HCT116 (cell line): ENCODE measurements around the gene KNDC1. TPM values are rescaled to one million over a fixed set of nuclear protein-coding genes. Genes with fewer than 3 reads are reported as not detected.

Experiments
- ATAC-seq: fragments of 200-7000 bp; cut with Tn5 transposase; 2 replicates; pipeline ENCODE4 v1.9.1; 2020; ENCODE audit warnings: mild to moderate bottlenecking, moderate library complexity
- BruUV-seq: library from RNA; stranded (reverse); fragments of 400-500 nt; replicated peaks from 2 replicates; lab custom pipeline; 2021; lab: Mats Ljungman, UMichigan
- CTCF ChIA-PET: fragments of 300-600 bp; sonication (Branson Sonifier 250); formaldehyde crosslinking; loops from one replicate; lab custom pipeline; 2021; ENCODE audit warnings: antibody characterized with exemption; lab: Charles Lee
- POLR2A ChIA-PET: fragments of 300-600, 350-600 bp; sonication (Branson Sonifier 250); formaldehyde crosslinking; loops from one replicate; lab custom pipeline; 2021; ENCODE audit warnings: antibody characterized with exemption; lab: Charles Lee
- RAD21 ChIA-PET, 2 experiments: fragments of 300-600 bp; sonication (Branson Sonifier 250); formaldehyde crosslinking; loops; one replicate each; lab custom pipeline; 2023; ENCODE audit warnings: low total read pairs in 2 of 2; ENCODE audit not compliant: uncharacterized antibody in 2 of 2, unreplicated experiment in 2 of 2, low non-redundant PET in 1 of 2; lab: Charles Lee
- DNase-seq: peaks from one replicate; pipeline ENCODE4 v3.0.0-alpha.2; 2010; ENCODE audit warnings: low read depth, low spot score
- H2AFZ ChIP-seq: fragments of 200-600 bp; shearing (Covaris generic), sonication (generic); 2 replicates; pipeline ENCODE4 v1.6.1; 2017; ENCODE audit warnings: low read depth, mixed run types, mixed read lengths, antibody characterized with exemption, low read length; ENCODE audit not compliant: poor library complexity, severe bottlenecking
- H3K27ac ChIP-seq: 2 replicates; pipeline ENCODE4 v1.5.1; 2012; ENCODE audit warnings: low read depth, low read length
- H3K27me3 ChIP-seq: fragments of 200-600 bp; sonication (generic); 2 replicates; pipeline ENCODE4 v1.6.1; 2016; ENCODE audit warnings: mixed run types, low read length, mixed read lengths; ENCODE audit not compliant: insufficient read depth
- H3K36me3 ChIP-seq, 2 experiments: fragments of 200-500 bp in 1 of 2; fragments of 200-600 bp in 1 of 2; sonication (Bioruptor generic) in 1 of 2; sonication (generic) in 1 of 2; 2 replicates each; pipeline versions ENCODE4 v1.5.1 to v1.6.1; 2014 to 2016; ENCODE audit warnings: low read length in 2 of 2, inconsistent platforms in 1 of 2, mixed read lengths in 1 of 2, mixed run types in 1 of 2; ENCODE audit not compliant: insufficient read depth in 2 of 2, control insufficient read depth in 1 of 2
- H3K4me1 ChIP-seq, 2 experiments: fragments of 200-600 bp in 1 of 2; sonication (generic) in 1 of 2; 2 replicates each; pipeline versions ENCODE4 v1.5.1 to v1.6.1; 2012 to 2017; ENCODE audit warnings: low read length in 2 of 2, inconsistent platforms in 1 of 2, mild to moderate bottlenecking in 1 of 2, mixed read lengths in 1 of 2, mixed run types in 1 of 2, moderate library complexity in 1 of 2; ENCODE audit not compliant: insufficient read depth in 2 of 2, control insufficient read depth in 1 of 2
- H3K4me2 ChIP-seq: fragments of 200-600 bp; sonication (generic); 2 replicates; pipeline ENCODE4 v1.6.1; 2017; ENCODE audit warnings: mixed run types, low read length, mixed read lengths
- H3K4me3 ChIP-seq, 2 experiments: fragments of 200-600 bp in 1 of 2; sonication (generic) in 1 of 2; replicated peaks in 1 of 2; 2 replicates each; pipeline ENCODE4 v1.5.1; 2011 to 2016; ENCODE audit warnings: low read length in 2 of 2, control low read depth in 1 of 2, low read depth in 1 of 2, mild to moderate bottlenecking in 1 of 2, mixed read lengths in 1 of 2, mixed run types in 1 of 2
- H3K79me2 ChIP-seq: fragments of 200-600 bp; sonication (generic); 2 replicates; pipeline ENCODE4 v1.6.1; 2017; ENCODE audit warnings: mild to moderate bottlenecking, mixed run types, low read length, moderate library complexity, mixed read lengths; ENCODE audit not compliant: insufficient read depth
- H3K9ac ChIP-seq: fragments of 200-600 bp; sonication (generic); 2 replicates; pipeline ENCODE4 v1.6.1; 2016; ENCODE audit warnings: low read length, mixed read lengths
- H3K9me2 ChIP-seq: fragments of 200-600 bp; sonication (generic), shearing (Covaris generic); 2 replicates; pipeline ENCODE4 v1.6.1; 2017; ENCODE audit warnings: mixed run types, mild to moderate bottlenecking, moderate library complexity; ENCODE audit not compliant: insufficient read depth
- H3K9me3 ChIP-seq, 2 experiments: fragments of 200-500 bp in 1 of 2; fragments of 200-600 bp in 1 of 2; sonication (Bioruptor generic) in 1 of 2; sonication (generic) in 1 of 2; 2 replicates each; pipeline ENCODE4 v1.6.1; 2014 to 2017; ENCODE audit warnings: low read length in 2 of 2, mixed read lengths in 2 of 2, inconsistent platforms in 1 of 2, low read depth in 1 of 2, mild to moderate bottlenecking in 1 of 2, mixed run types in 1 of 2, moderate library complexity in 1 of 2; ENCODE audit not compliant: control insufficient read depth in 1 of 2, insufficient read depth in 1 of 2
- H4K20me1 ChIP-seq: fragments of 200-600 bp; sonication (generic), shearing (Covaris generic); 2 replicates; pipeline ENCODE4 v1.6.1; 2017; ENCODE audit warnings: mixed run types, mild to moderate bottlenecking, moderate library complexity; ENCODE audit not compliant: insufficient read depth
- CEBPB ChIP-seq: IDR thresholded peaks from 2 replicates; pipeline ENCODE4 v1.6.1; 2012; ENCODE audit warnings: low read depth
- MAX ChIP-seq: IDR thresholded peaks from 2 replicates; pipeline ENCODE4 v1.6.1; 2012
- SIN3A ChIP-seq: IDR thresholded peaks from 2 replicates; pipeline ENCODE4 v1.6.1; 2012; ENCODE audit warnings: low read depth
- SP1 ChIP-seq: IDR thresholded peaks from 2 replicates; pipeline ENCODE4 v1.6.1; 2012; ENCODE audit warnings: low read depth
- YY1 ChIP-seq: IDR thresholded peaks from 2 replicates; pipeline ENCODE4 v1.6.1; 2011; ENCODE audit warnings: low read length, low read depth, moderate library complexity, mild to moderate bottlenecking; ENCODE audit not compliant: insufficient replicate concordance; ENCODE audit errors: extremely low read depth
- ZBTB33 ChIP-seq: IDR thresholded peaks from 2 replicates; pipeline ENCODE4 v1.6.1; 2011; ENCODE audit warnings: mild to moderate bottlenecking, low read length, moderate library complexity; ENCODE audit not compliant: insufficient replicate concordance; ENCODE audit errors: extremely low read depth
- ZNF274 ChIP-seq: fragments of 200-500 bp; sonication (Bioruptor generic); IDR thresholded peaks from 2 replicates; pipeline ENCODE4 v1.6.1; 2014; ENCODE audit warnings: mild to moderate bottlenecking, low read depth, low read length, inconsistent platforms
- intact Hi-C: fragments of 100-400 bp; cut with micrococcal nuclease; formaldehyde crosslinking; loops from 2 replicates; pipeline ENCODE4 v1.10.0; 2022
- total RNA-seq: library from RNA; stranded (reverse); gene quantifications from one replicate; pipeline ENCODE4 v1.2.1, GENCODE V29; 2021; ENCODE audit not compliant: unreplicated experiment

Gene KNDC1
- total RNA-seq, 1 experiment from 2014 or later: 3.6 TPM

DNA sequence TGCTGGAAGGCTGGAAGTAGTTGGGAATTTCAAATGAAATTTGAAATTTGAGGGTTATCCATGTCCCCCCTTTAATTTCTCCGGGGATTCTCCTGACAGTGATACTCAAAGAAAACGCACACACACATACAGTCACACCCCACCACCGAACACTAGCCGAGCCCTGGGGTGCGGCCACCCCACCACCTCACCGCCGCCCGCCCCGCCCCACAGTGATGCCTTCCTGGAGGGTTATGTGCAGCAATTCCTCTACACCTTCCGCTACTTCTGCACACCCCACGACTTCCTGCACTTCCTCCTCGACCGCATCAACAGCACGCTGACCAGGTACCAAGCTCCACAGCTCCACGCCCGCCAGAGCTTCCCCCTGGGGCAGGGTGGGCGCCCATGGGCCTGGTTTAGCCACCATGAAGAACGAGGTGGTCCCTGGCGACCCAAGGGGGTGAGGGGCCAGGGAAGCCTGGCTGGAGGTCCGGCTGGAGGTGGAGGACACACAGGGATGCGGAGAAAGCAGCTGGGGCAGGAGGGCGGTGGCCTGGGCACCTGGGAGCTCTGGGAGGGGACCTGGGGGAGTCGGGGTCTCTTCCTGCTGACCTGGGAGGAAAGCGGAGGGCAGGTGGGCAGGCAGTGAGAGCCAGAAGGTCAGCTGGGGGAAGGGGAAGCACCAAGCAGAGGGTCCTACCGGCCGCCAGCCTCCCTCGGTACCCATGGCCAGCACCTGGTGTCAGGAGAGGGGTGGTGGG, 50.5 kb downstream of the KNDC1 start:
- Histone ChIP-seq H3K27me3 (no peaks in the 10 kb centered on the region), H2AFZ (no peak overlapping the region), H3K4me1 (no peaks in the 10 kb centered on the region), H3K79me2 (no peaks in the 10 kb centered on the region), H3K9ac (no peak overlapping the region), H3K27ac (no peak overlapping the region), H4K20me1 (no peaks in the 10 kb centered on the region), H3K9me2 (no peaks in the 10 kb centered on the region), H3K4me2 (no peak overlapping the region), H3K9me3 (no peaks in the 10 kb centered on the region), H3K36me3 (no peaks in the 10 kb centered on the region), H3K4me3 (no peak overlapping the region)
- no peak for ATAC-seq
- CTCF ChIA-PET: no interaction called here
- TF ChIP-seq SIN3A (no peak), CEBPB (no peak), YY1 (no peak), ZNF274 (no peak), SP1 (no peak)
- RAD21 ChIA-PET: no interaction called here
- no TSS peak for BruUV-seq
- POLR2A ChIA-PET: no interaction called here
- no peak for DNase-seq
- intact Hi-C loops: no loop called here

DNA sequence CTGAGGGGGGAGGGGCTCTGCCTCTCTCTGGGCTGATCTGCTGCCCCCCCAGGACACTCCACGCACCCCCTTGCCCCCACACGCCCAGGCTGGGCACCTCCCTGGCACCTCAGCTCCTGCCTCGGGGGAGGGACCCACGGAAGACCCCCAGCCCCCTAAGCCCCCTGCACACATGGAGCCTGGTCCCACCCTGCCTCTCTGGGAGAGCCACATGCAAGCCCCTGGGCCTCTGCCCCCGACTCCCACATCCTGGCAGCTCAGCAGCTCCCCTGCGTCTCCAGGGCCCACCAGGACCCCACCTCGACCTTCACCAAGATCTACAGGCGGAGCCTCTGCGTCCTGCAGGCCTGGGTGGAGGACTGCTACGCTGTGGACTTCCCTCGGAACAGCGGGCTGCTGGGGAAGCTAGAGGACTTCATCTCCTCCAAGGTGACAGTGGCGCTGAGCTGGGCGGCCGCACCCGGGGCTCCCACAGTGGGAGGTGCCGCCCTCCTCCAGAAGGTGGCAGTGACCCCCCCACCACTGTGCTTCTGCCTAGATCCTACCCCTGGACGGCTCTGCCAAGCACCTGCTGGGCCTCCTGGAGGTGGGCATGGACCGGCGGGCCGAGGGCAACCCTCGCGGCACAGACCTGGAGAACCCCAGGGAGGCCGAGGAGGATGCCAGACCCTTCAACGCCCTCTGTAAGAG, 51.3 kb downstream of the KNDC1 start:
- Histone ChIP-seq H3K9me3 (no peaks in the 10 kb centered on the region), H3K9ac (no peak overlapping the region), H3K4me3 (no peak overlapping the region)
- no peak for TF ChIP-seq ZBTB33
- no peak for TF ChIP-seq MAX
- TF ChIP-seq, all 23 proteins: peak for 0
- no TSS peak for BruUV-seq
- DNase-seq (no peak), ATAC-seq (no peak)
- Histone ChIP-seq H3K4me1 (no peaks in the 10 kb centered on the region), H3K9me2 (no peaks in the 10 kb centered on the region), H3K4me2 (no peak overlapping the region), H3K27me3 (no peaks in the 10 kb centered on the region), H3K36me3 (no peaks in the 10 kb centered on the region), H2AFZ (no peak overlapping the region), H3K79me2 (no peaks in the 10 kb centered on the region), H3K27ac (no peak overlapping the region), H4K20me1 (no peaks in the 10 kb centered on the region)
- POLR2A ChIA-PET: no interaction called here
- CTCF ChIA-PET: no interaction called here
- RAD21 ChIA-PET: no interaction called here
- intact Hi-C loops: no loop called here
